Measurements from ENCODE around the gene SLITRK3. TPM values are rescaled to one million over a fixed set of nuclear protein-coding genes. Genes with fewer than 3 reads are reported as not detected.
"Not testable (repeated sequence)": the region's sequence is repeated elsewhere in the genome, so short reads cannot be mapped to it uniquely, and the experiment has no call there.

Gene SLITRK3
- total RNA-seq, 1 donor from 2014 or later: under 0.01 TPM

DNA sequence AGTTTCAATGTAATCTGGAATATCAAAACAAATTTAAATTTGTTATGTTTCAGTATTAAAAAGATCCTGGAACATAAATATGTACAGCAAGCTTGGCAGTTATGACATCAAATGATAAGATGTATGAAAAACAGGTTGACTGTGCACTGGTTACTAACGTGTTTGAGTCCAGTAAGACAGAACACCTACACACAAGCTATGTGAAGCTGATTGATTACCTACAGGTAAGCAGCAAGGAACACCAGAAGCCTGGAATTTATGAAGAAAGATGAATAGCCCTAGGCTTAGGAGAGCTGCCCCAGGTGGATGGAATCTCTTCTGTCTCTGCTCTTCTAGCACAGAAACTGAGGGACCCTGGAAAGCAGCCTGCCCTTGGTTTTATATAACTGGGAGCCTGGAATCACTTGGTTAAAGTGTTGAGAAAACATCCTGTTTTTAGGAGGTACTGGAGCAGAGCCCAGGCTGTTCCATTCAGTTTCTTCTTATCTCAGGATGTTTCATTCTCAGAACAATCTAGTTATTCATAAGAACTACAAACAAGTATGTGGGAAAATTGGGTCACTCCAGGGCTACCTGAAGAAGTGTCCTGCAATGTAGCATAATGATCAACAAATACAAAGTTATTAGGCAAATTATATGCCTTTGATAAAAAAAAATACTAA is 36.3 kb downstream of the SLITRK3 start:
- TF ChIP-seq, protein P1, sequence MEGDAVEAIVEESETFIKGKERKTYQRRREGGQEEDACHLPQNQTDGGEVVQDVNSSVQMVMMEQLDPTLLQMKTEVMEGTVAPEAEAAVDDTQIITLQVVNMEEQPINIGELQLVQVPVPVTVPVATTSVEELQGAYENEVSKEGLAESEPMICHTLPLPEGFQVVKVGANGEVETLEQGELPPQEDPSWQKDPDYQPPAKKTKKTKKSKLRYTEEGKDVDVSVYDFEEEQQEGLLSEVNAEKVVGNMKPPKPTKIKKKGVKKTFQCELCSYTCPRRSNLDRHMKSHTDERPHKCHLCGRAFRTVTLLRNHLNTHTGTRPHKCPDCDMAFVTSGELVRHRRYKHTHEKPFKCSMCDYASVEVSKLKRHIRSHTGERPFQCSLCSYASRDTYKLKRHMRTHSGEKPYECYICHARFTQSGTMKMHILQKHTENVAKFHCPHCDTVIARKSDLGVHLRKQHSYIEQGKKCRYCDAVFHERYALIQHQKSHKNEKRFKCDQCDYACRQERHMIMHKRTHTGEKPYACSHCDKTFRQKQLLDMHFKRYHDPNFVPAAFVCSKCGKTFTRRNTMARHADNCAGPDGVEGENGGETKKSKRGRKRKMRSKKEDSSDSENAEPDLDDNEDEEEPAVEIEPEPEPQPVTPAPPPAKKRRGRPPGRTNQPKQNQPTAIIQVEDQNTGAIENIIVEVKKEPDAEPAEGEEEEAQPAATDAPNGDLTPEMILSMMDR (IDR thresholded peaks at IDR 0.05; ENCODE audit: insufficient read depth, low read length, severe bottlenecking): no peak
- Histone ChIP-seq H3K4me3 (ENCODE audit: low read depth, low read length) (no peak overlapping the region), H3K27me3 (ENCODE audit: control insufficient read depth, insufficient read depth, low read length) (no peaks in the 10 kb centered on the region), H3K36me3 (ENCODE audit: control insufficient read depth, insufficient read depth, low read length) (no peaks in the 10 kb centered on the region)
- DNase-seq (ENCODE audit: low read depth) (no peak), FAIRE-seq (no peak)

DNA sequence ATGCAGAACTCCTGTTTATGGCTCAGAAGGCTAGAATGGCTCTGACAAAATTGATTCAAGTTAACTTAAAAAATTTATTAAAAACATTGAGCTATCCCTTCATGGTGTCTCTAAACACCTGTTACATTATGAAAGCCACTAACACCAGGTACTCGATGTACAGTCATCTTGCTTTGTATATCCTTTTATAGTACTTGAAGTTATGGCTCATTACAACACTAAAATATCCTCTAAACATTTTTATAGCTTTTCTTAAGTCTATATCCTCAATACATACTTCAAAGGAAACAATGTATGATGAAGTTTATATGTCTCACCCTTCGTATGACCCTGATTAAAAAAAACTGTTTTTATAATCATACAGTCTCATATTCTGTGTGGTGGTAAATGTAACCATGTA is 38.2 kb downstream of the SLITRK3 start:
- no peaks in the 10 kb centered on the region for H3K36me3 ChIP-seq (ENCODE audit: control insufficient read depth, insufficient read depth, low read length)
- H3K4me3 ChIP-seq (ENCODE audit: low read depth, low read length): no peak overlapping the region

GRCh38 chr3:165156757-165157420 is 39.3 kb downstream of the SLITRK3 start:
- H3K27me3 ChIP-seq (ENCODE audit: control insufficient read depth, insufficient read depth, low read length): no peaks in the 10 kb centered on the region
- H3K36me3 ChIP-seq (ENCODE audit: control insufficient read depth, insufficient read depth, low read length): no peaks in the 10 kb centered on the region
- FAIRE-seq (no peak), DNase-seq (ENCODE audit: low read depth) (no peak)
- TF ChIP-seq, protein P1 (IDR thresholded peaks at IDR 0.05; ENCODE audit: insufficient read depth, low read length, severe bottlenecking): no peak
- no peak overlapping the region for H3K4me3 ChIP-seq (ENCODE audit: low read depth, low read length)

More for the DNA sequence above, 38.2 kb downstream of the SLITRK3 start:
- no peaks in the 10 kb centered on the region for H3K27me3 ChIP-seq (ENCODE audit: control insufficient read depth, insufficient read depth, low read length)
- TF ChIP-seq, protein P1 (IDR thresholded peaks at IDR 0.05; ENCODE audit: insufficient read depth, low read length, severe bottlenecking): no peak
- no peak for FAIRE-seq
- no peak for DNase-seq (ENCODE audit: low read depth)

GRCh38 chr3:165148876-165149441 is 47.2 kb downstream of the SLITRK3 start:
- no peaks in the 10 kb centered on the region for H3K36me3 ChIP-seq (ENCODE audit: control insufficient read depth, insufficient read depth, low read length)
- DNase-seq (ENCODE audit: low read depth) (no peak), FAIRE-seq (no peak)

GRCh38 chr3:165144271-165144670 is 51.9 kb downstream of the SLITRK3 start:
- no peak for DNase-seq (ENCODE audit: low read depth)
- H3K36me3 ChIP-seq (ENCODE audit: control insufficient read depth, insufficient read depth, low read length): no peaks in the 10 kb centered on the region
- H3K27me3 ChIP-seq (ENCODE audit: control insufficient read depth, insufficient read depth, low read length): no peaks in the 10 kb centered on the region
- FAIRE-seq: no peak
- no peak overlapping the region for H3K4me3 ChIP-seq (ENCODE audit: low read depth, low read length)
- TF ChIP-seq, protein P1 (IDR thresholded peaks at IDR 0.05; ENCODE audit: insufficient read depth, low read length, severe bottlenecking): no peak

More at GRCh38 chr3:165148876-165149441, 47.2 kb downstream of the SLITRK3 start:
- Histone ChIP-seq H3K27me3 (ENCODE audit: control insufficient read depth, insufficient read depth, low read length) (no peaks in the 10 kb centered on the region), H3K4me3 (ENCODE audit: low read depth, low read length) (no peak overlapping the region)
- TF ChIP-seq, protein P1 (IDR thresholded peaks at IDR 0.05; ENCODE audit: insufficient read depth, low read length, severe bottlenecking): no peak

GRCh38 chr3:165139918-165140317 is 56.3 kb downstream of the SLITRK3 start:
- not testable (repeated sequence) for H3K36me3 ChIP-seq (ENCODE audit: control insufficient read depth, insufficient read depth, low read length); DNase-seq (ENCODE audit: low read depth); H3K27me3 ChIP-seq (ENCODE audit: control insufficient read depth, insufficient read depth, low read length); FAIRE-seq; H3K4me3 ChIP-seq (ENCODE audit: low read depth, low read length)
